Peyer's patch (tissue), 4 donors: ENCODE measurements around the gene ABTB1. TPM values are rescaled to one million over a fixed set of nuclear protein-coding genes. Genes with fewer than 3 reads are reported as not detected.
A peak's percentile ranks its signal among the peaks of the same experiment; 100 is the strongest.

Experiments used
- DNase-seq, 3 donors: peaks; one replicate each; pipeline ENCODE4 v3.0.0-alpha.2; 2017 to 2019
- H3K27ac ChIP-seq, 4 donors: fragments of 200-600 bp; sonication (generic); one replicate each; pipeline ENCODE4 v1.5.1; 2016 to 2019
- H3K27me3 ChIP-seq, 2 donors: fragments of 200-600 bp; sonication (generic); one replicate each; pipeline ENCODE4 v1.5.1; 2019
- H3K36me3 ChIP-seq, 3 donors: fragments of 200-600 bp; sonication (generic); one replicate each; pipeline ENCODE4 v1.5.1; 2016 to 2019
- H3K4me1 ChIP-seq, 4 donors: fragments of 200-600 bp; sonication (generic); one replicate each; pipeline ENCODE4 v1.5.1; 2016 to 2019
- H3K4me3 ChIP-seq, 4 donors: fragments of 200-600 bp; sonication (generic); 1 replicate in 3 of 4; 2 replicates in 1 of 4; pipeline ENCODE4 v1.5.1; 2016 to 2019; ENCODE audit warnings: mild to moderate bottlenecking in 1 of 4
- H3K9me3 ChIP-seq, 4 donors: fragments of 200-600 bp; sonication (generic); one replicate each; pipeline ENCODE4 v1.5.1; 2016 to 2019; ENCODE audit warnings: mild to moderate bottlenecking in 1 of 4
- POLR2A ChIP-seq, 2 donors: fragments of 450-650 bp; IDR thresholded peaks; one replicate each; pipeline ENCODE4 v1.5.1; 2017; ENCODE audit warnings: antibody characterized with exemption in 2 of 2, mild to moderate bottlenecking in 2 of 2, moderate library complexity in 2 of 2
- total RNA-seq, 4 donors: library from RNA; depleted of rRNA; stranded (reverse); fragments of >200 nt; gene quantifications; one replicate each; pipeline ENCODE4 v1.1.0, GENCODE V29; 2016
- TF ChIP-seq, protein P1 (sequence below), 6 experiments: fragments of 450-650 bp in 4 of 6; fragments of 200-600 bp in 2 of 6; sonication (generic) in 1 of 6; IDR thresholded peaks; one replicate each; pipeline ENCODE4 v1.5.1; 2017 to 2019; ENCODE audit warnings: antibody characterized with exemption in 6 of 6, mild to moderate bottlenecking in 3 of 6, moderate library complexity in 1 of 6

The ABTB1 gene
- total RNA-seq, 4 donors from 2014 or later, result 38.5 to 80.0 (median 57.1) TPM

DNA sequence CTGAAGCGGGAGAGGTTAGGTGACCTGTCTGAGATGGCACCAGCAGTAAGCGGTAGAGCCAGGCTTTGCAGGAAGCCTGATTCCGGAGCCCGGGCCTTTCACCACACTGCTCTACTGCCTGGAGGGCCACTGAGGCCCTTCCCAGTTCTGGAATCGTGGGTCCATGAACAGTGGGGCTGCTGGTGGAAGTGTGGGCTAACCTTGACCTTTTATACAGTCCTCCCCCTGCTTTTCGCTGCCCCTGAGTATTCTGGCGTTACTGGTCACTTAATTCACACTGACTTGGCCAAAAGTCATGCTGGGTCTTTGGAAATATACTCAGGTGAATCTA lies 2.6 kb upstream of the ABTB1 start:
- DNase-seq, result no peak
- TF ChIP-seq POLR2A (IDR thresholded peaks at IDR 0.05), result no peak
- TF ChIP-seq, protein P1, sequence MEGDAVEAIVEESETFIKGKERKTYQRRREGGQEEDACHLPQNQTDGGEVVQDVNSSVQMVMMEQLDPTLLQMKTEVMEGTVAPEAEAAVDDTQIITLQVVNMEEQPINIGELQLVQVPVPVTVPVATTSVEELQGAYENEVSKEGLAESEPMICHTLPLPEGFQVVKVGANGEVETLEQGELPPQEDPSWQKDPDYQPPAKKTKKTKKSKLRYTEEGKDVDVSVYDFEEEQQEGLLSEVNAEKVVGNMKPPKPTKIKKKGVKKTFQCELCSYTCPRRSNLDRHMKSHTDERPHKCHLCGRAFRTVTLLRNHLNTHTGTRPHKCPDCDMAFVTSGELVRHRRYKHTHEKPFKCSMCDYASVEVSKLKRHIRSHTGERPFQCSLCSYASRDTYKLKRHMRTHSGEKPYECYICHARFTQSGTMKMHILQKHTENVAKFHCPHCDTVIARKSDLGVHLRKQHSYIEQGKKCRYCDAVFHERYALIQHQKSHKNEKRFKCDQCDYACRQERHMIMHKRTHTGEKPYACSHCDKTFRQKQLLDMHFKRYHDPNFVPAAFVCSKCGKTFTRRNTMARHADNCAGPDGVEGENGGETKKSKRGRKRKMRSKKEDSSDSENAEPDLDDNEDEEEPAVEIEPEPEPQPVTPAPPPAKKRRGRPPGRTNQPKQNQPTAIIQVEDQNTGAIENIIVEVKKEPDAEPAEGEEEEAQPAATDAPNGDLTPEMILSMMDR (IDR thresholded peaks at IDR 0.05), result no peak
- Histone ChIP-seq H3K27ac (no peak overlapping the region), H3K4me3 (no peak overlapping the region), H3K36me3 (peaks cover 0 to 5% (median 0%) of the 10 kb centered on the region in 3 donors), H3K27me3 (no peaks in the 10 kb centered on the region), H3K9me3 (no peaks in the 10 kb centered on the region), H3K4me1 (peaks cover 0 to 20% (median 7%) of the 10 kb centered on the region in 4 donors)

DNA sequence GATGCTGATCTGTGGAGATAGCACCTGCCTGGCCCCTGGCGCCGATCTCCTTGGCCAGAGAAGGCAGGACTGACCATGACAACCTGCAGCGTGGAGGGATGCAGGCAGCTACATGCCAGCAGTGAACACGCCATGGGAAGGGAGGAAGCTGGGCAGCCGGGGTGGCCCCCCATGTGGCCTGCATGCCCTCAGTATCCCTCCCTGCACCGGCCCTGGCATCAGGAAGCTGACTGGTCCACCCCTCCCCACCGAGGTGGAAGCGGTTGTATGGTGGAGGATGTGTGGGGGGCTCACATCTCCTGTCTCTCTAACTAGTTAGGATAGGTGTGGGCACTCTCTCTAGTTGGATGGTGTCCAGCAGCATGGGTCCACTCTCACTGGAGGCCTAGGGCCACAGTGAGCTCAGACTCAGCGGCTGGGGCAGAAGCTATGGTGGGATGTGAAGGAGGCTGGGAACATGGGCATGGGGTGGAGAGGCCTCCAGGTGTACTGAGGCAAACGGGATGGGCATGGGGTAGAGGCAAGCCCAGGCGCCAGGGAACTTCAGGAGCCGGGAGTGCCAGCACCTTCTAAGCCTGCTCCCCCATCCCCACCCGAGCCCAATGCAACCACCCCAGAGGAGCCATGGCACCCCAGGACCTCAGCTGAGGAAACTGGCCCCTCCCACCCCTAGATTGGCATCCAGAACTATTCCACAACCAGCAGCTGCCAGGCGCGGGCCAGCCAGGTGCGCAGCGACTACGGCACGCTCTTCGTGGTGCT lies 1.8 kb upstream of the ABTB1 start:
- no peak for TF ChIP-seq POLR2A (IDR thresholded peaks at IDR 0.05)
- TF ChIP-seq, protein P1 (IDR thresholded peaks at IDR 0.05), result no peak
- Histone ChIP-seq H3K4me1 (peaks cover 0 to 20% (median 7%) of the 10 kb centered on the region in 4 donors), H3K27ac (no peak overlapping the region), H3K36me3 (peaks cover 0 to 5% (median 0%) of the 10 kb centered on the region in 3 donors), H3K27me3 (no peaks in the 10 kb centered on the region), H3K9me3 (no peaks in the 10 kb centered on the region), H3K4me3 (no peak overlapping the region)
- no peak for DNase-seq

DNA sequence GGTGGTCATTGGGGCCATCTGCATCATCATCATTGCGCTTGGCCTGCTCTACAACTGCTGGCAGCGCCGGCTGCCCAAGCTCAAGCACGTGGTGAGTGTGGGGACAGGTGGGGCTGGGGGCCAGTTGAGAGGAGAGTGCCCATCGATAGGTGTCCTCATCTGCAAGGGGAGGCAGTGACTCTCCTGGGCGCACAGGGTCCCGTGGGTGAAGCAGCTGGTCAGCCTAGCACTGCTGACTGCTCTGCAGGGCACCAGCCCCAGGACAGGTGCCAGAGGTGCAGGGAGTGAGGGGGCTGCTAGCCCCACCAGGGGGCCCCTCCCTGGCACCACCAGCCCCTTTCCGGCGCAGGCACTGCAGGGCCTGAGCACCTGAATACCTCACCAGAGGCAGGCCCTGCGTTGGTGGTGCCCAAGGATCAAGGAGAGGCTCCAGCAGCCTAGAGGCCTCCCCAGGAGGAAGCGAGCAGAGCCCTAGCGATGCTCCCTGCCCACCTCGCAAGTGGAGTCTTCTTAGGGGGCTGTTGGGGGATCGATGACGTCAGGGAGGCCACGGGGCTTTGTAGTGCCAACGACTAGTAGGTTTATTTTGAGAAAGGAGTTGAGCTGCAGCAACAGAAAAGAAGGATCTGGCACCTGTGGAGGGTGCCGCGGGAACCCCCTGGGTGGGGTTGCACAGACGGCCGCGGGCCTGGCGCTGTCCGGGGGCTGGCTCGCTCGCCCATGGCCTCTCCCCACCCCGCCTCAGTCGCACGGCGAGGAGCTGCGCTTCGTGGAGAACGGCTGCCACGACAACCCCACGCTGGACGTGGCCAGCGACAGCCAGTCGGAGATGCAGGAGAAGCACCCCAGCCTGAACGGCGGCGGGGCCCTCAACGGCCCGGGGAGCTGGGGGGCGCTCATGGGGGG lies 976 bp upstream of the ABTB1 start:
- H3K36me3 ChIP-seq, result peaks cover 0 to 9% (median 0%) of the 10 kb centered on the region in 3 donors
- DNase-seq, result peak in 2 of 3 donors; percentile 37 to 60
- peaks cover 0 to 20% (median 7%) of the 10 kb centered on the region in 4 donors for H3K4me1 ChIP-seq
- TF ChIP-seq POLR2A (IDR thresholded peaks at IDR 0.05), result no peak
- TF ChIP-seq, protein P1 (IDR thresholded peaks at IDR 0.05), result no peak
- H3K9me3 ChIP-seq, result no peaks in the 10 kb centered on the region
- H3K27me3 ChIP-seq, result no peaks in the 10 kb centered on the region
- peak overlapping the region; percentile 89 to 99 (median 95) for H3K4me3 ChIP-seq
- peak overlapping the region; percentile 87 to 96 (median 92) for H3K27ac ChIP-seq

DNA sequence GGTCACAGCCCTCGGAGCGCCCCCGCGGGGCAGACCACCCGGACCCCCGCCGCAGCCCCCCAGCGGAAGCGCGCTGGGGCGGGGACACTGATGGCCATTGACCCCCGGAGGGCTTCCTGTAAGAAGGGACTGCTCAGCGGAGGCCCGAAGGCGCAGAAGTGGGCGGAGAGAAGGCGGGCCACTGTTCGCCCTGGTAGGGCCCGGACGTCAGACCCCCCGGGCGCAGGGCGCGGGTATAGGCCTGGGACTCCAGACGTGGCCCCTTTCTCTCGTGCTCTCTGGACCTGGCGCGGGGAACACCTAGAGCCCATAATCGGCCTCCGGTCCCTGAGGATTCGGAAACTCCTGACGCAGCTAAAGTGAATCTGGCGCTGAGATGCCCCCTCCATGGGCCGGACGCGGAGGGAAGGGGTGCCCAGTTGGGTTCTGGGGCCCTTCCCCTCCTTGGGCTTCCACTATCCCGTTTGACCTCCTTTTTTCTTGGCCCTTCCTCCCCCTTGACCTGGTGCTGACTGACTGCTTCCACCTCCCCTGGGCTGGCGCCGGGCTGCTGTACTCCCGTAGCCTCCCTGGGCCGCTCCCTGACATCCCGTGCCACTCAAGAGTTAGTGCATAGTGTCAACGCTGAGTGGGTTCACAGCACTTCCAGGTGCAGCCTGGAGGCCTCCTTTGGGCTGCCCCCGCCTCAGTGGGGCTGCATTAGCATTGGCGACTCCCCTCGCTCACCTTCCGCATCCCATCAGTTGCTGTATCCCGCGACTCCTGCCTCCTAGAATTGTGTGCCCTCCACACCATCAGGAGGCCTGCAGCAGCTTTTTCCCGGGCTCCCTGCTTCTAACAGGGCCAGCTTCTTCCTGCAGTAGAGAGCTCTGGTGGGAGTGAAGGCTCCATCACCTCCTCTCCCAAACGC lies 694 bp downstream of the ABTB1 start:
- Histone ChIP-seq H3K4me1 (peaks cover 0 to 20% (median 7%) of the 10 kb centered on the region in 4 donors), H3K27ac (peak overlapping the region; percentile 87 to 96 (median 92)), H3K9me3 (no peaks in the 10 kb centered on the region), H3K4me3 (peak overlapping the region; percentile 89 to 99 (median 95)), H3K36me3 (peaks cover 0 to 21% (median 0%) of the 10 kb centered on the region in 3 donors), H3K27me3 (no peaks in the 10 kb centered on the region)
- TF ChIP-seq, protein P1 (IDR thresholded peaks at IDR 0.05), result no peak
- TF ChIP-seq POLR2A (IDR thresholded peaks at IDR 0.05), result no peak
- DNase-seq, result peak; percentile 57 to 80 (median 74)
